ENCODE results near the gene ZFYVE28. TPM values are rescaled to one million over a fixed set of nuclear protein-coding genes. Genes with fewer than 3 reads are reported as not detected.

Gene ZFYVE28
- total RNA-seq, 2 donors from 2014 or later: 29.6 to 31.6 TPM

- Histone ChIP-seq H3K27me3 (no peaks in the 10 kb centered on the region), H3K27ac (no peak overlapping the region), H3K4me1 (no peaks in the 10 kb centered on the region), H3K36me3 (no peaks in the 10 kb centered on the region), H3K9me3 (no peaks in the 10 kb centered on the region), H3K4me3 (no peak overlapping the region), H3K9ac (ENCODE audit: low read depth in 2 of 2, low read length in 2 of 2) (no peak overlapping the region)
- no peak for DNase-seq
- intact Hi-C loops (cut with DNase I): no loop called here
- no peak for TF ChIP-seq CTCF (IDR thresholded peaks at IDR 0.05)
Observed at GRCh38 chr4:2437475-2438215, 19.2 kb upstream of the ZFYVE28 start.

GRCh38 chr4:2436761-2437474, 18.5 kb upstream of the ZFYVE28 start:
- Histone ChIP-seq H3K36me3 (no peaks in the 10 kb centered on the region), H3K4me3 (no peak overlapping the region), H3K4me1 (no peaks in the 10 kb centered on the region), H3K9ac (ENCODE audit: low read depth in 2 of 2, low read length in 2 of 2) (no peak overlapping the region), H3K27ac (no peak overlapping the region), H3K27me3 (no peaks in the 10 kb centered on the region), H3K9me3 (no peaks in the 10 kb centered on the region)
- DNase-seq: no peak
- intact Hi-C loops (cut with DNase I): no loop called here
- TF ChIP-seq CTCF (IDR thresholded peaks at IDR 0.05): no peak

- Histone ChIP-seq H3K4me3 (no peak overlapping the region), H3K9me3 (no peaks in the 10 kb centered on the region), H3K27ac (no peak overlapping the region), H3K4me1 (no peaks in the 10 kb centered on the region), H3K27me3 (no peaks in the 10 kb centered on the region), H3K9ac (ENCODE audit: low read depth in 2 of 2, low read length in 2 of 2) (no peak overlapping the region), H3K36me3 (no peaks in the 10 kb centered on the region)
- TF ChIP-seq CTCF (IDR thresholded peaks at IDR 0.05): no peak
- DNase-seq: no peak
- intact Hi-C loops (cut with DNase I): no loop called here
Observed at GRCh38 chr4:2436301-2436700, 17.9 kb upstream of the ZFYVE28 start.

- Histone ChIP-seq H3K27ac (no peak overlapping the region), H3K27me3 (no peaks in the 10 kb centered on the region), H3K4me1 (no peaks in the 10 kb centered on the region), H3K36me3 (no peaks in the 10 kb centered on the region), H3K9ac (ENCODE audit: low read depth in 2 of 2, low read length in 2 of 2) (no peak overlapping the region), H3K4me3 (no peak overlapping the region), H3K9me3 (no peaks in the 10 kb centered on the region)
- TF ChIP-seq CTCF (IDR thresholded peaks at IDR 0.05): no peak
- intact Hi-C loops (cut with DNase I): no loop called here
- DNase-seq: no peak
Observed at GRCh38 chr4:2434420-2434819, 16.0 kb upstream of the ZFYVE28 start.

- Histone ChIP-seq H3K9ac (ENCODE audit: low read depth in 2 of 2, low read length in 2 of 2) (no peak overlapping the region), H3K27me3 (no peaks in the 10 kb centered on the region), H3K9me3 (no peaks in the 10 kb centered on the region), H3K36me3 (no peaks in the 10 kb centered on the region), H3K4me3 (no peak overlapping the region), H3K27ac (no peak overlapping the region), H3K4me1 (no peaks in the 10 kb centered on the region)
- no peak for DNase-seq
- no peak for TF ChIP-seq CTCF (IDR thresholded peaks at IDR 0.05)
- intact Hi-C loops (cut with DNase I): no loop called here
Observed at GRCh38 chr4:2433609-2434350, 15.3 kb upstream of the ZFYVE28 start.

All from colonic mucosa (tissue), 4 donors.